ENCODE measurements around the gene DAPK2.

DNA sequence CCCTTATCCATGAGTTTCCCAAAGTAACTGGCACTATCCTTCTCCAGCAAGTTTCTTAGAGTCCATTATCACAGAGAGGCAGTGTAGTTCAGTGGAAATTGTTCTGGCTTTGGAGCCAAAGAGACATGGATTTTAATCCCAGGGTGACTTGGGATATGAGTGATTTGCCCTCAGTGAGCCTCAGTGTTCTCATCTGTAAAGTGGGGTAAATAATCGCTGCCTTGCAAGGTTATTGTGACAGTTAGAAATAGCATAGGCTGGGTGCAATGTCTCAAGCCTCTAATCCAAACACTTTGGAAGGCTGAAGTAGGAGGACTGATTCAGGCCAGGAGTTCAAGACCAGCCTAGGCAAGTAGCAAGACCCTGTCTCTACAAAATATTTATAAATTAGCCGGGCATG, 30.0 kb downstream of the DAPK2 start:
- no peak for TF ChIP-seq POLR2A (IDR thresholded peaks at IDR 0.05)
- TF ChIP-seq, protein P1, sequence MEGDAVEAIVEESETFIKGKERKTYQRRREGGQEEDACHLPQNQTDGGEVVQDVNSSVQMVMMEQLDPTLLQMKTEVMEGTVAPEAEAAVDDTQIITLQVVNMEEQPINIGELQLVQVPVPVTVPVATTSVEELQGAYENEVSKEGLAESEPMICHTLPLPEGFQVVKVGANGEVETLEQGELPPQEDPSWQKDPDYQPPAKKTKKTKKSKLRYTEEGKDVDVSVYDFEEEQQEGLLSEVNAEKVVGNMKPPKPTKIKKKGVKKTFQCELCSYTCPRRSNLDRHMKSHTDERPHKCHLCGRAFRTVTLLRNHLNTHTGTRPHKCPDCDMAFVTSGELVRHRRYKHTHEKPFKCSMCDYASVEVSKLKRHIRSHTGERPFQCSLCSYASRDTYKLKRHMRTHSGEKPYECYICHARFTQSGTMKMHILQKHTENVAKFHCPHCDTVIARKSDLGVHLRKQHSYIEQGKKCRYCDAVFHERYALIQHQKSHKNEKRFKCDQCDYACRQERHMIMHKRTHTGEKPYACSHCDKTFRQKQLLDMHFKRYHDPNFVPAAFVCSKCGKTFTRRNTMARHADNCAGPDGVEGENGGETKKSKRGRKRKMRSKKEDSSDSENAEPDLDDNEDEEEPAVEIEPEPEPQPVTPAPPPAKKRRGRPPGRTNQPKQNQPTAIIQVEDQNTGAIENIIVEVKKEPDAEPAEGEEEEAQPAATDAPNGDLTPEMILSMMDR (IDR thresholded peaks at IDR 0.05) = no peak
